Activated CD8-positive, alpha-beta T cell treated with anti-CD3 and anti-CD28 coated beads for 36 hours (primary cell): ENCODE results near the gene TRIAP1. TPM values are rescaled to one million over a fixed set of nuclear protein-coding genes. Genes with fewer than 3 reads are reported as not detected.
A peak's percentile ranks its signal among the peaks of the same experiment; 100 is the strongest.

ENCODE experiments used
- ATAC-seq: fragments of 200-7000 bp; cut with Tn5 transposase; one replicate; pipeline ENCODE4 v1.10.0; 2021; ENCODE audit warnings: mild to moderate bottlenecking, moderate library complexity
- CTCF ChIA-PET: fragments of 350-600 bp; sonication (Branson Sonifier 250); formaldehyde crosslinking; loops from one replicate; lab custom pipeline; 2021; ENCODE audit warnings: antibody characterized with exemption; lab: Charles Lee
- POLR2A ChIA-PET: fragments of 350-600 bp; sonication (Branson Sonifier 250); formaldehyde crosslinking; loops from one replicate; lab custom pipeline; 2021; ENCODE audit warnings: antibody characterized with exemption; lab: Charles Lee
- DNase-seq: peaks from one replicate; pipeline ENCODE4 v3.0.0-alpha.2; 2020
- H3K27ac Mint-ChIP-seq: one replicate; pipeline ENCODE4 v1.8.0; 2021; ENCODE audit warnings: mild to moderate bottlenecking, mixed read lengths
- H3K27me3 Mint-ChIP-seq: one replicate; pipeline ENCODE4 v1.8.0; 2021; ENCODE audit warnings: mixed read lengths
- H3K36me3 Mint-ChIP-seq: one replicate; pipeline ENCODE4 v1.8.0; 2021; ENCODE audit warnings: low read depth, mixed read lengths
- H3K4me1 Mint-ChIP-seq: one replicate; pipeline ENCODE4 v1.8.0; 2021; ENCODE audit warnings: low read depth, mixed read lengths
- H3K4me3 Mint-ChIP-seq: one replicate; pipeline ENCODE4 v1.8.0; 2021; ENCODE audit warnings: mild to moderate bottlenecking, moderate library complexity, mixed read lengths
- H3K9me3 Mint-ChIP-seq: one replicate; pipeline ENCODE4 v1.8.0; 2021; ENCODE audit warnings: mixed read lengths
- intact Hi-C: fragments of 100-400 bp; cut with micrococcal nuclease; formaldehyde crosslinking; loops from one replicate; pipeline ENCODE4 v1.10.0; 2022
- total RNA-seq, 2 experiments: library from RNA; stranded (reverse); gene quantifications; one replicate each; pipeline ENCODE4 v1.2.3, GENCODE V29; 2021
- TF ChIP-seq, protein P1 (sequence below): fragments of 200-600 bp; IDR thresholded peaks from one replicate; pipeline ENCODE4 v1.8.0; 2022; ENCODE audit warnings: antibody characterized with exemption, mild to moderate bottlenecking

The TRIAP1 gene
- total RNA-seq, 2 experiments from 2014 or later: 43.1 to 45.1 TPM

DNA sequence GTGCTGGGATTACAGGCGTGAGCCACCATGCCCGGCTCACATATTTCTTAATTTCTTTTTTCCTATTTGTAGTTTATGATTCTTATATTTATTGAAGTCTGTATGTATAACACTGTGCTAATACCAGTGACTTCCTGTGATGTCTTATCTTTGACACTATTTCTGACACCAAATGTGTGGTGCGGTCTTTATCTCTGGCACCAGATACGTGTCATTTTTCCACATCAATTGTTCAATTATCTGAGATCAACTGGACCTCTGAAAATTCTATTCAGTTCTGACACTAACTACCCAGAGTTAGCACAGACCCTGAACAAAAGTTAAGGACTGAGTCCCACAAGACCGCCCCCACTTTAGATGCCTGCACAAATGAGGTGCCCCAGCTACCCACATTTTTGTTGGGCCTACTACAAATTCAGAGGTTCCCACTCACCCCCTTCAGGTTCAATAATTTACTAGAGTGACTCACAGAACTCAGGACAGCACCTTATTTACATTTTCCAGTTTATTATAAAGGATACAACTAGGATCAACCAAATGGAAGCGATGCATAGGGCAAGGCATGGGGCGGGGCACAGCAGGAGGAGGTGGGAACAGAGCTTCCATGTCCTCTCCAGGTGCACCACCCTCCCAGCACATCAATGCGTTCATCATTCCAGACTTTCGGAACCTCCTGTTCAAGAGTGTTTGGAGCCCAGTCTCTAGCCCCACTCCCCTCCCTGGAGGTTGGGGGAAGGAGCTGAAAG lies 35.0 kb upstream of the TRIAP1 start:
- H3K36me3 Mint-ChIP-seq: peaks cover 2% of the 10 kb centered on the region
- H3K4me1 Mint-ChIP-seq: peaks cover 9% of the 10 kb centered on the region
- intact Hi-C loops: no loop called here
- DNase-seq (no peak), ATAC-seq (peak; percentile 42)
- TF ChIP-seq, protein P1, sequence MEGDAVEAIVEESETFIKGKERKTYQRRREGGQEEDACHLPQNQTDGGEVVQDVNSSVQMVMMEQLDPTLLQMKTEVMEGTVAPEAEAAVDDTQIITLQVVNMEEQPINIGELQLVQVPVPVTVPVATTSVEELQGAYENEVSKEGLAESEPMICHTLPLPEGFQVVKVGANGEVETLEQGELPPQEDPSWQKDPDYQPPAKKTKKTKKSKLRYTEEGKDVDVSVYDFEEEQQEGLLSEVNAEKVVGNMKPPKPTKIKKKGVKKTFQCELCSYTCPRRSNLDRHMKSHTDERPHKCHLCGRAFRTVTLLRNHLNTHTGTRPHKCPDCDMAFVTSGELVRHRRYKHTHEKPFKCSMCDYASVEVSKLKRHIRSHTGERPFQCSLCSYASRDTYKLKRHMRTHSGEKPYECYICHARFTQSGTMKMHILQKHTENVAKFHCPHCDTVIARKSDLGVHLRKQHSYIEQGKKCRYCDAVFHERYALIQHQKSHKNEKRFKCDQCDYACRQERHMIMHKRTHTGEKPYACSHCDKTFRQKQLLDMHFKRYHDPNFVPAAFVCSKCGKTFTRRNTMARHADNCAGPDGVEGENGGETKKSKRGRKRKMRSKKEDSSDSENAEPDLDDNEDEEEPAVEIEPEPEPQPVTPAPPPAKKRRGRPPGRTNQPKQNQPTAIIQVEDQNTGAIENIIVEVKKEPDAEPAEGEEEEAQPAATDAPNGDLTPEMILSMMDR: no peak
- ChIA-PET CTCF (no interaction called here), POLR2A (interaction anchor here (3.4 kb wide), 1 partner anchor 11 kb away, joined by 19 read pairs; the partner anchor contains the start of gene SRSF9)
- H3K27me3 Mint-ChIP-seq: no peaks in the 10 kb centered on the region
- no peaks in the 10 kb centered on the region for H3K9me3 Mint-ChIP-seq
- peak overlapping the region; percentile 49 for H3K27ac Mint-ChIP-seq
- H3K4me3 Mint-ChIP-seq: no peak overlapping the region

DNA sequence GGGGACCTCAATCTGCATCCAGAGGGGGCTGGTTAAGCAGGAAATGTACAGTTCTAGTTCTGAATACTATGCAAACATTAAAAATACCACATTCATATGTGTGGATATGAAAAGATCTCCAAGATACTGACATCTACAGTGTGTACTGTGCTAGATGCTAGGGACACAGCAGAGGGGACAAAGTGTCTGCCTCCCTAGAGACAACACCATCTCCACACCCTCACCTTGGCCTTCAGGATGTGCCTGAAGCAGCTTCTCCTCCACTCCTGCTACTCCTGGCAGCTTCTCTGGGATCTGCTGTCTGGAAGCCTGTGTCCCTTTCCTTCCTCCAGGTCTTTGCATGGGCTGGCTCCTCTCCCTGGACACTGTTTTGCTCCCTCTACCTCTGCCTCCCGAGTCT lies 34.0 kb upstream of the TRIAP1 start:
- ChIA-PET CTCF (no interaction called here), POLR2A (interaction anchor here (0.7 to 3.4 kb wide), 3 partner anchors 10 to 17 kb away, joined by 3 to 19 read pairs (median 4); partner anchors contain the start of genes DYNLL1 and SRSF9)
- TF ChIP-seq, protein P1: no peak
- Mint-ChIP-seq H3K36me3 (peaks cover 2% of the 10 kb centered on the region), H3K9me3 (no peaks in the 10 kb centered on the region), H3K4me1 (peaks cover 9% of the 10 kb centered on the region), H3K4me3 (no peak overlapping the region), H3K27me3 (no peaks in the 10 kb centered on the region), H3K27ac (no peak overlapping the region)
- intact Hi-C loops: no loop called here
- no peak for DNase-seq
- ATAC-seq: no peak

DNA sequence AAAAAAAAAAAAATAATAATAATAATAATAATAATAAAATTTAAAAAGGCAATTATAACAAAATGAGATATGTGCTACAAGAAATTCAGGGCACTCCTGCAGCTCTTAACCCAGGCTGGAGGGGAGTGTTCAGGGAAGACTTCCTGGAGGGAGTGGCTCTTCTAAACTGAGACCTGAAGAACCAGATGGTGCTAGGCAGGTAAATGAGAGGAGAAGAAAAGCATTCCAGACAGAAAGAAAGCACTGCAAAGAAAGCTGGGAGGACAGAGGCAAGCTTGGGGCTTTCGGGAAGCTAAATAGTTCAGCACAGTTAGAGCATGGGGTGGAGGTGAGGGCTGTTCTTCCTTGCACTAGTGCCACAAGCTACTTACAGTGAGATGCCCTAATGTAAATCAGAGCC lies 33.3 kb upstream of the TRIAP1 start:
- intact Hi-C loops: no loop called here
- ChIA-PET POLR2A (interaction anchor here (0.9 to 3.4 kb wide), 3 partner anchors 10 to 17 kb away, joined by 3 to 19 read pairs (median 3); partner anchors contain the start of gene SRSF9), CTCF (no interaction called here)
- Mint-ChIP-seq H3K27ac (no peak overlapping the region), H3K9me3 (no peaks in the 10 kb centered on the region), H3K36me3 (peaks cover 2% of the 10 kb centered on the region), H3K27me3 (no peaks in the 10 kb centered on the region), H3K4me1 (peaks cover 13% of the 10 kb centered on the region), H3K4me3 (no peak overlapping the region)
- TF ChIP-seq, protein P1: no peak
- ATAC-seq (no peak), DNase-seq (no peak)

DNA sequence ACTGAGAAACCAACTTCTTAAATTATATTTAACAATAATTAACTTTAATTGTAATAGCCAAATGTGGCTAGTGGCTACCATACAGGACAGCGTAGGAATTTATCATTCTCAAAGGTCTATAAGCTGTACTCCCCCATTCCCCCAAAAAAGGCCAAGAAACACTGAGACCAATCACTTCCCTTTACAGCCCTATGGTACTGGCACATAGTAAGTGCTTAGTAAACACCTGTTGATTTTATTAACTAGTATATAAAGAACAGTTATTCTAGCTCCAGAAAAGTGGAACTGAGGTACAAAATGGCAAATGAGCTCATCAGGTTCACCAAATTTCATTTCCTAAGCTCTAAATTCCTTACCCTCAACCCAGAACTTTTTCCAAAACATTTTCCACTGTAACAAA lies 29.5 kb upstream of the TRIAP1 start:
- intact Hi-C loops: no loop called here
- CTCF ChIA-PET: interaction anchor here (1.0 to 1.7 kb wide), 4 partner anchors 9 to 171 kb away, joined by 3 to 9 read pairs (median 4); no protein-coding TSS in a partner anchor
- Mint-ChIP-seq H3K27ac (no peak overlapping the region), H3K27me3 (no peaks in the 10 kb centered on the region), H3K9me3 (no peaks in the 10 kb centered on the region), H3K4me1 (peaks cover 17% of the 10 kb centered on the region), H3K4me3 (no peak overlapping the region), H3K36me3 (no peaks in the 10 kb centered on the region)
- DNase-seq: no peak
- TF ChIP-seq, protein P1: no peak
- no peak for ATAC-seq
- POLR2A ChIA-PET: interaction anchor here (1.4 kb wide), 1 partner anchor 30 kb away, joined by 4 read pairs; the partner anchor contains the start of genes GATC and TRIAP1

DNA sequence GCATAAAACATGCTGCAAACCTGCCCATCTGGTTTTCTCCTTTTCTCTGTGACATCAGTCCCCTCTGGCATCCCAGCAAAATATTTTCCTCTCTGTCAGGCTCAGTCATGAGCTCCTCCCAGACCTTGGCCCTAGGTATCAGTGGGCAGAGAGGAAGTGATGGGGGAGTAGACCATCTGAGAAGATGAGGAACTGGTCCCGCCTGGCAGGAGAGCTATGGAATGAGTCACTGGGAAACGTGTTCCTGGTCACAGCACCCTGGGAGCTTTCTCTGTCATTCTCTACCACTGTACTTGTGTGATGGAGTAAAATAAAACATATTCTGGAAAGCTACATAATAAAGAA lies 28.4 kb upstream of the TRIAP1 start:
- H3K27ac Mint-ChIP-seq: no peak overlapping the region
- peaks cover 14% of the 10 kb centered on the region for H3K4me1 Mint-ChIP-seq
- no peaks in the 10 kb centered on the region for H3K27me3 Mint-ChIP-seq
- intact Hi-C loops: no loop called here
- H3K36me3 Mint-ChIP-seq: no peaks in the 10 kb centered on the region
- CTCF ChIA-PET: interaction anchor here (0.8 to 1.7 kb wide), 5 partner anchors 8 to 40 kb away, joined by 3 to 9 read pairs (median 3); no protein-coding TSS in a partner anchor
- TF ChIP-seq, protein P1: no peak
- POLR2A ChIA-PET: interaction anchor here (0.7 to 1.3 kb wide), 4 partner anchors 8 to 21 kb away, joined by 3 to 4 read pairs (median 3); partner anchors contain the start of gene DYNLL1
- H3K9me3 Mint-ChIP-seq: no peaks in the 10 kb centered on the region
- no peak overlapping the region for H3K4me3 Mint-ChIP-seq
- no peak for DNase-seq
- no peak for ATAC-seq
